Lower leg skin (tissue), 4 donors: Measurements from ENCODE around the gene CMIP. TPM values are rescaled to one million over a fixed set of nuclear protein-coding genes. Genes with fewer than 3 reads are reported as not detected.

Source experiments
- DNase-seq, 2 donors: peaks; one replicate each; pipeline ENCODE4 v3.0.0-alpha.2; 2019; ENCODE audit warnings: low spot score in 2 of 2
- H3K4me3 ChIP-seq: fragments of 200-600 bp; sonication (generic); 2 replicates; pipeline ENCODE4 v1.5.1; 2017; ENCODE audit warnings: mild to moderate bottlenecking, low read depth; ENCODE audit not compliant: poor library complexity, severe bottlenecking
- CTCF ChIP-seq, 3 donors: fragments of 450-650 bp; IDR thresholded peaks; one replicate each; pipeline ENCODE4 v1.5.1; 2016; ENCODE audit warnings: antibody characterized with exemption in 3 of 3, mild to moderate bottlenecking in 3 of 3, moderate library complexity in 2 of 3
- POLR2A ChIP-seq, 2 donors: fragments of 450-650 bp; IDR thresholded peaks; one replicate each; pipeline ENCODE4 v1.6.1; 2016 to 2017; ENCODE audit warnings: antibody characterized with exemption in 2 of 2, mild to moderate bottlenecking in 1 of 2, moderate library complexity in 1 of 2
- WGBS, 2 donors: methylation state at CpG; one replicate each; pipeline ENCODE4 v1.1.5; 2018; 5-methylcytosine and 5-hydroxymethylcytosine counted together
- intact Hi-C: fragments of 100-400 bp; cut with DNase I; formaldehyde crosslinking; loops from one replicate; pipeline ENCODE4 v1.15.0; 2023; ENCODE audit warnings: low total_unique reads
- total RNA-seq, 4 donors: library from RNA; depleted of rRNA; stranded (reverse); fragments of >200 nt; gene quantifications; one replicate each; pipeline ENCODE4 v1.1.0, GENCODE V29; 2016

The CMIP gene
- total RNA-seq, 4 donors from 2014 or later: 53.7 to 115 (median 77.4) TPM

DNA sequence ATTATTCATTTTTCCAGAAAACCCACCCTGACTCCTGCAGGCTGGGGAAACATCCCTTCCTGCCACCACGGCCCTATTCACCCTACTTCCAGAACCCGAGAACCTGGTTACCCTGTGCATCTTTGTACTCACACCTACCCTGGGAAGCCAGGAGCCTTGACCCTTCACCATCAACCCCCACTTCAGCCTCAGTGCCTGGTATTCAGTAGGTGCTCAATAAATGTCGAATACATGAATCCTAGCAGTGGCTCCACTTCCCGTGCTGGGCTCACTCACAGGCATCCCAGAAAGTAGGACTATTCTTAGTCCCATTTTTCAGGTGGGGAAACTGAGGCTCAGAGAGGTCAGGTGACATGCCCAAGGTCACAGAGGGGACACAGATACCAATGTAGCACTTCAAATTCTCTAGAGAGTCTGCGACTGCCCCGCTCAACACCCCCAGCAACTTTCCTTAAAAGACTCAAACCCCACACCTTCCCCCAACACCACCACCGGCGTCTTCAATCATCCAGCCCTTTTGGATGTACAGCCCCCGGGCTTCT is 36.1 kb upstream of the CMIP start:
- WGBS, 2 donors: 83 to 88% methylated on average over 9 of the region's 9 CpGs
- intact Hi-C loops: no loop called here
- H3K4me3 ChIP-seq: no peak overlapping the region
- DNase-seq: no peak
- no peak for TF ChIP-seq CTCF (IDR thresholded peaks at IDR 0.05)
- no peak for TF ChIP-seq POLR2A (IDR thresholded peaks at IDR 0.05)

DNA sequence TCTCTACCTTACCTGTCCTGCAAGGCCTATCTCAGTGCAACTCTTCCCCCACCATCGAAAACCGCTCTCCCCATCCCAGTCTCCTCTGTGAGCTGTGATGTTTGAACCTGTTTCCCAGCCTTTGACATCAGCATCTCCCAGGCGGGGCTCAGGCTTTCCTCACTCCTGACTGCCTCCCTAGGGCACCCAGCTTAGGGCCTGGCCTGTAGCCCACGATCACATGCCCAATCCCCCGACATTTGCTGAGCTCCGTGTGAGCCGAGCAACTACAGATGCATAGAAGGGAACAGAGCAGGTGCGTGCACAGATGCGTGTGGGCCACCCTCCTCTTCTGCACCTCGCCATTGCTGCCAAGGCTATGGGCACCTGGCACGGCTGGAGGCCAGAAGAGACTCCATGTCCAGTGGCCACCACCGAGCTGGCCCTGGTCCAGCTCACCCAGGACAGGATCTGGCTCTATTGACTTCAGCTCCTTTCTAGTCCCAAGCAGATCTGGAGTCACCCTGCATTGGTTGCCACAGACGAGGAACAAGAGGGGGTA is 35.5 kb upstream of the CMIP start:
- TF ChIP-seq CTCF (IDR thresholded peaks at IDR 0.05) (no peak), POLR2A (IDR thresholded peaks at IDR 0.05) (no peak)
- H3K4me3 ChIP-seq: no peak overlapping the region
- intact Hi-C loops: no loop called here
- DNase-seq: no peak
- 70 to 76% methylated on average over 13 of the region's 13 CpGs for WGBS, 2 donors

GRCh38 chr16:81410643-81411293 is 33.8 kb upstream of the CMIP start:
- H3K4me3 ChIP-seq: no peak overlapping the region
- intact Hi-C loops: no loop called here
- DNase-seq: no peak
- TF ChIP-seq POLR2A (IDR thresholded peaks at IDR 0.05) (no peak), CTCF (IDR thresholded peaks at IDR 0.05) (no peak)
- 53 to 64% methylated on average over 10 of the region's 10 CpGs for WGBS, 2 donors

GRCh38 chr16:81413245-81413990 is 31.2 kb upstream of the CMIP start:
- WGBS, 2 donors: 81 to 87% methylated on average over 11 of the region's 11 CpGs
- no peak for TF ChIP-seq POLR2A (IDR thresholded peaks at IDR 0.05)
- no peak for DNase-seq
- intact Hi-C loops: no loop called here
- no peak overlapping the region for H3K4me3 ChIP-seq

- intact Hi-C loops: no loop called here
- TF ChIP-seq POLR2A (IDR thresholded peaks at IDR 0.05) (no peak), CTCF (IDR thresholded peaks at IDR 0.05) (no peak)
- no peak overlapping the region for H3K4me3 ChIP-seq
- WGBS, 2 donors: 82 to 89% methylated on average over 11 of the region's 11 CpGs
- no peak for DNase-seq
Observed at GRCh38 chr16:81415751-81416150, 28.9 kb upstream of the CMIP start.

DNA sequence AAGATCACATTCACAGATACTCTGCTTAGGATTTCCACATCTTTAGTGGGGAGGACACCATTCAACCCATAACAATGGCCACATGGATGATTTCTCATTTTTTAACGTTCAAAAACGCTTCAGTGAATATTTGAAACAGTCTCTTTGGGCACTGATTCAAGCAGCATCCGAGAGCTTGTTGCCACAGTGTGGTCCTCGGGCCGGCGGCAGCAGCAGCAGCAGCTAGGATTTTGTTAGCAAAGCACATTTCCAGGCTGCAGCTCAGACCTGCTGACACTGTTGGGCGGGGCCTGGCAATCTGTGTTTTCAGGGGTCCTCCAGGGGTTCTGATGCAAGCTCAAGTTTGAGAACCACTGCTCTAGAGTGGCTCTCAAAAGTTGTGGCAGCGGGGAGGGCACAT is 27.9 kb upstream of the CMIP start:
- 82 to 83% methylated on average over 8 of the region's 8 CpGs for WGBS, 2 donors
- no peak overlapping the region for H3K4me3 ChIP-seq
- TF ChIP-seq POLR2A (IDR thresholded peaks at IDR 0.05) (no peak), CTCF (IDR thresholded peaks at IDR 0.05) (no peak)
- DNase-seq: no peak
- intact Hi-C loops: no loop called here
